ENCODE results near the gene ABI3BP. TPM values are rescaled to one million over a fixed set of nuclear protein-coding genes. Genes with fewer than 3 reads are reported as not detected.

ABI3BP gene
- total RNA-seq, 1 donor from 2014 or later = 23.6 TPM

DNA sequence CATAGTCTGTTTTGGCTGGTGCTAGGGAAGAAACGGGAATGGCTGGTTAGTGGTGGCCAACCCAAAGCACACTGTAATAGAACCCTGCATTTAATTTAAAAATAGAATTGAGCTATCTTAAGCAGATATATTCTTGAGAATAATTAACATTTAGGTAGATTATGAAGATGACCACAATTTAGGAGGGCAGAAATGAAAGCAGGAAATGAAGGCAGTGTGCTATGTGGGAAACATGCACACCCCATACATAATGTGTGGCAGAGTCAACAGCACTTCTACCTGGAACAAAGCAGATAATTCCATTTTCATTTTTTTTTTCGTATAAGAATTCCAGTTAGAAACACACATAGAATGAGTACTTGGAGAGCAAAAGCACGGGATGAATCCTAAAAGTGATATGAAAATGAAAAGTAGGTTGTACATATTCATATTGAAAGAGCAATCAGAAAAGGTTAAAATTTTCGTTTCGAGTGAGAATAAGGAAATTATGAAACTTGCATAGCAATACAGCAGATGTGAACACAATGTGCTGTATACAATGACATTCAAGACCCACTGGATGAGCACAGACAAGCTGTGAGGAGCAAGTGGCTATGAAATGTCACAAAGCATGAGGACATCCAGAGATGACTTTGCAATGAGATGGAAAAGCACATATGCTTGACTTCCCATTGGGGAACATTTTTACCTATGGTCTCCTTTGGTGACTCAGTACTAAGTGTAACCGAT, 181.3 kb downstream of the ABI3BP start:
- H3K27me3 ChIP-seq (ENCODE audit: low read depth) = no peaks in the 10 kb centered on the region
- H3K27ac ChIP-seq (replicated peaks) = no peak overlapping the region
- H3K4me1 ChIP-seq = no peaks in the 10 kb centered on the region
- intact Hi-C loops (cut with micrococcal nuclease) = no loop called here
- no peak for DNase-seq
- TF ChIP-seq, protein P1, sequence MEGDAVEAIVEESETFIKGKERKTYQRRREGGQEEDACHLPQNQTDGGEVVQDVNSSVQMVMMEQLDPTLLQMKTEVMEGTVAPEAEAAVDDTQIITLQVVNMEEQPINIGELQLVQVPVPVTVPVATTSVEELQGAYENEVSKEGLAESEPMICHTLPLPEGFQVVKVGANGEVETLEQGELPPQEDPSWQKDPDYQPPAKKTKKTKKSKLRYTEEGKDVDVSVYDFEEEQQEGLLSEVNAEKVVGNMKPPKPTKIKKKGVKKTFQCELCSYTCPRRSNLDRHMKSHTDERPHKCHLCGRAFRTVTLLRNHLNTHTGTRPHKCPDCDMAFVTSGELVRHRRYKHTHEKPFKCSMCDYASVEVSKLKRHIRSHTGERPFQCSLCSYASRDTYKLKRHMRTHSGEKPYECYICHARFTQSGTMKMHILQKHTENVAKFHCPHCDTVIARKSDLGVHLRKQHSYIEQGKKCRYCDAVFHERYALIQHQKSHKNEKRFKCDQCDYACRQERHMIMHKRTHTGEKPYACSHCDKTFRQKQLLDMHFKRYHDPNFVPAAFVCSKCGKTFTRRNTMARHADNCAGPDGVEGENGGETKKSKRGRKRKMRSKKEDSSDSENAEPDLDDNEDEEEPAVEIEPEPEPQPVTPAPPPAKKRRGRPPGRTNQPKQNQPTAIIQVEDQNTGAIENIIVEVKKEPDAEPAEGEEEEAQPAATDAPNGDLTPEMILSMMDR (IDR thresholded peaks at IDR 0.05; ENCODE audit: borderline replicate concordance) = no peak
- H3K9me3 ChIP-seq (replicated peaks) = no peaks in the 10 kb centered on the region
- H3K36me3 ChIP-seq = no peaks in the 10 kb centered on the region
- H3K4me3 ChIP-seq = no peak overlapping the region

DNA sequence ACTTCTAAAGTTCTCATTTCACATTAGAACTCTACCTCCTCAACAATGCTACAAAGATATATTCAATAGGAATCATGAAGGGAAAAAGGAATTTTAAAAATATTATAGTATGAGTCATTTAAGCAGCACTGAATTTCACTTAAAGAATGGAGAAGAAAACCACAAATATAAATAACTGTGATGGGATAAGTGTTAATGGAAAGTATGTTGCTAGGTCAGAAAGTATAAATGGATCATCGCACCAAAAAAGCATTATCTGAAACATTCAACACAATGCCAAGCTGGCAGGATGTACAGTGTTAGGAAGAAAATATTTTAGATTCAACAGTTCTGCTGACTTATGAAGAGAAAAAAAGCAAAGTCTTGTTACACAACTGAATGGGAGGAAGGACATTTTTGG, 182.6 kb downstream of the ABI3BP start:
- no peaks in the 10 kb centered on the region for H3K36me3 ChIP-seq
- TF ChIP-seq, protein P1 (IDR thresholded peaks at IDR 0.05; ENCODE audit: borderline replicate concordance) = no peak
- no peaks in the 10 kb centered on the region for H3K27me3 ChIP-seq (ENCODE audit: low read depth)
- no peak for DNase-seq
- intact Hi-C loops (cut with micrococcal nuclease) = no loop called here
- H3K9me3 ChIP-seq (replicated peaks) = no peaks in the 10 kb centered on the region
- no peak overlapping the region for H3K27ac ChIP-seq (replicated peaks)
- no peak overlapping the region for H3K4me3 ChIP-seq
- no peaks in the 10 kb centered on the region for H3K4me1 ChIP-seq

DNA sequence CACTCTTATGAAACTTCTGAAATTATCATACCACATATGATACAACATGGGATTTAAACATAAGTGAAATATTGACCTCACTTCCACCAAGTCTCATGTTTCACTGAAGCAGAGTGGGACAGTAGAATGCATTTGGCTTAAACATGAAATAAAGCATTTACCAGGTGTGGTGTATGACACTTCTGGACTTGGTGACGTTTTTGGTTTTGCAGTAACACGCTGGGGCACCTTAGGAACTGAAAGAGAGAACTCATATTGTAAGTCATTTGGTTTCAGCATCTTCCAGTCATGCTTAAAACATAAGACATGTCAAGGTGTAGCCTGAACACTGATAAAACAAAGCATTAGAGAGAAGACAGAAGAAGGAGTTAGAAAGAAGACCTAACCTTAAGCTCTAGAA, 188.6 kb downstream of the ABI3BP start:
- H3K9me3 ChIP-seq (replicated peaks) = no peaks in the 10 kb centered on the region
- no peak for DNase-seq
- no peaks in the 10 kb centered on the region for H3K27me3 ChIP-seq (ENCODE audit: low read depth)
- H3K4me1 ChIP-seq = no peaks in the 10 kb centered on the region
- H3K4me3 ChIP-seq = no peak overlapping the region
- TF ChIP-seq, protein P1 (IDR thresholded peaks at IDR 0.05; ENCODE audit: borderline replicate concordance) = no peak
- H3K36me3 ChIP-seq = peaks cover 3% of the 10 kb centered on the region
- H3K27ac ChIP-seq (replicated peaks) = no peak overlapping the region
- intact Hi-C loops (cut with micrococcal nuclease) = no loop called here

DNA sequence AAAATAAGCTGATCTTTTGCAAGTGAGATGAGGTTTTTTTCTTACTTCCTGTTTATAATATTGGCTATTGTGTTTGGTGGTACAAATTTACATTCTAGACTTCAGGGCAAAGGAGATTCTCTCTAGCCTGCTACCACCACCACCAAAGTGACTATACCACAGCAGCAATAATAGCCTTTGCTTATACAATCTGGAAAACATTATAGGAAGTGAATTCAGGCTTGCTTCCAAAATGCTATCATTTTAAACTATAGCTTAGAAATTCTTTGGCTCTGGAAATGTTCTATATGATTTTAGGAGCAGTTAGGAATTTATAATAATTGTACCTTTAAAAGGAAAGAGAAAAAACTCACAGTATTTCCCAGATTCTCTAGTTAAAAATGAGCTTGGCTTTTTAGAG, 189.5 kb downstream of the ABI3BP start:
- no peaks in the 10 kb centered on the region for H3K27me3 ChIP-seq (ENCODE audit: low read depth)
- H3K27ac ChIP-seq (replicated peaks) = no peak overlapping the region
- H3K4me1 ChIP-seq = no peaks in the 10 kb centered on the region
- H3K36me3 ChIP-seq = peaks cover 3% of the 10 kb centered on the region
- H3K4me3 ChIP-seq = no peak overlapping the region
- intact Hi-C loops (cut with micrococcal nuclease) = no loop called here
- no peaks in the 10 kb centered on the region for H3K9me3 ChIP-seq (replicated peaks)
- DNase-seq = no peak
- TF ChIP-seq, protein P1 (IDR thresholded peaks at IDR 0.05; ENCODE audit: borderline replicate concordance) = no peak

DNA sequence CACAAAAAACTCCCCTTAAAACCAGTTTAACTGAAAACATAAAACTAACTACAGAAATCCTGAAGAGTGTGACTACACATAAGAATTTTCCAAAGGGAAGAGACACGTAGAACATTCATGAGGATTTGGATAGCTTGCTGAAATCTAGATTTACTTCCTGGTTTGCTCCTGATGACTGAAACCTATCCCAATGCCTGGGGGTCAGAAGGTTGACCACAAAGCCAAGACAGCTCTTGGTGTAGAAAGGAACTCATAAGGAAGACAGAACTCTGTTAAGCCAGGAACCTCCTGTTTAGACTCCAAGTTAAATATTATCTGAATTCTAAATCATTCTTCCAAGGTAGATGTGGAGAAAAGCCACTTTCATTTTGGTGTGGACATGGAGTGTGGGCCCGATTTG, 191.1 kb downstream of the ABI3BP start:
- TF ChIP-seq, protein P1 (IDR thresholded peaks at IDR 0.05; ENCODE audit: borderline replicate concordance) = no peak
- Histone ChIP-seq H3K27ac (replicated peaks) (no peak overlapping the region), H3K36me3 (peaks cover 3% of the 10 kb centered on the region), H3K27me3 (ENCODE audit: low read depth) (no peaks in the 10 kb centered on the region), H3K4me3 (no peak overlapping the region), H3K4me1 (no peaks in the 10 kb centered on the region), H3K9me3 (replicated peaks) (no peaks in the 10 kb centered on the region)
- DNase-seq = no peak
- intact Hi-C loops (cut with micrococcal nuclease) = no loop called here
